Transverse colon (tissue), 4 donors: Measurements from ENCODE around the gene PHF21B.

Source experiments
- CTCF ChIP-seq, 5 experiments: fragments of 200-600 bp in 3 of 5; fragments of 450-650 bp in 2 of 5; sonication (generic) in 3 of 5; IDR thresholded peaks; 1 replicate in 2 of 5; 2 replicates in 3 of 5; pipeline ENCODE4 v1.5.1; 2016 to 2017; ENCODE audit warnings: antibody characterized with exemption in 5 of 5, inconsistent platforms in 3 of 5, mild to moderate bottlenecking in 2 of 5, moderate library complexity in 1 of 5
- POLR2A ChIP-seq: fragments of 450-650 bp; IDR thresholded peaks from one replicate; pipeline ENCODE4 v1.6.1; 2016; ENCODE audit warnings: antibody characterized with exemption, mild to moderate bottlenecking, moderate library complexity
- POLR2AphosphoS5 ChIP-seq, 3 donors: sonication (generic); formaldehyde crosslinking; IDR thresholded peaks; one replicate each; pipeline ENCODE4 v1.6.1; 2016; ENCODE audit warnings: antibody characterized with exemption in 3 of 3

DNA sequence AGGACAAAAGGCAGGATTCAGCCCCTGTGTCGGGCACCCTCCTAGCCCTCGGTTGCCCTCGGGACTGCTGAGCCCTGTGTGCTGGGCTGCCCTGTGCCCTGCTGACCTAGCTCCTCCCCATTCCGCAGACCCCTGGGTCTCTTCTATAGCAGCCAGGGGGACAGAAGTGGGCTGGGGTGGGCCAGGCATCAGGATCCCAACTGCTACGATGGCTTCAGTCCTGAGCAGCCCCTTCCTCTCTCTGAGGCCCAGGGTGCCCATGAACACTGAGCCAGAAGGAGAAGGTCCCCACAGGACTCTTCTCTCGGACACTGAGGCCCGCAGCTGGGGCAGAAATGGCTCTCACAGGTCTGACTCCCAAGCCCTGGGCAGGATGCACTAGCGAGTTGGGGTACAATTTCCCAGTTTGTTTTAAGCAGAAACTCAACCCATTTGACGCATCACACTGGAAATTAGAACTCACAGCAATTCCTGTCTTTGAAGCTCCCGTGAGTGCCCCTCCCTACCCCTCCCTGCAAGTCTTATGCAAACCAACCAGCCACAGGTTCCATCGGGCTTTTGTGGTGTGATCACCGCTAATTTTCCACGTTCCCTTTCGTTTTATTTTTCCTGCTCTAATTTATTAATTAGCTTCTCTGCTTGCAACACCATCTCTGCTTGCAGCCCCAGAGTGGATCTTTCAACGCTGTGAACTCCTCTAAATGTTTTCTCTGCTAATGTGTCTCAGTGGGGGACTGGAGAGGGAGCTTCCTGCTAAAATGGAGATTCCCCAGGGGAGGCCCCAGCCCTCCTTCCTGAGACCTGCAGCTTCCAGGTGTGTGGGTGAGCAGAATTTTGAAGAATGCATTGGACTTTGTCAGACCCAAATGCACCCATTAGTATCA, 56.7 kb downstream of the PHF21B start:
- TF ChIP-seq CTCF (IDR thresholded peaks at IDR 0.05), result no peak
- no peak for TF ChIP-seq POLR2A
- TF ChIP-seq POLR2AphosphoS5 (IDR thresholded peaks at IDR 0.05), result no peak
